ENCODE data around the gene ERP44. TPM values are rescaled to one million over a fixed set of nuclear protein-coding genes. Genes with fewer than 3 reads are reported as not detected.
A peak's percentile ranks its signal among the peaks of the same experiment; 100 is the strongest.
"Not testable (repeated sequence)": the region's sequence is repeated elsewhere in the genome, so short reads cannot be mapped to it uniquely, and the experiment has no call there.

Gene ERP44
- polyA plus RNA-seq, 3 donors: 18.4 to 74.0 (median 66.3) TPM

DNA sequence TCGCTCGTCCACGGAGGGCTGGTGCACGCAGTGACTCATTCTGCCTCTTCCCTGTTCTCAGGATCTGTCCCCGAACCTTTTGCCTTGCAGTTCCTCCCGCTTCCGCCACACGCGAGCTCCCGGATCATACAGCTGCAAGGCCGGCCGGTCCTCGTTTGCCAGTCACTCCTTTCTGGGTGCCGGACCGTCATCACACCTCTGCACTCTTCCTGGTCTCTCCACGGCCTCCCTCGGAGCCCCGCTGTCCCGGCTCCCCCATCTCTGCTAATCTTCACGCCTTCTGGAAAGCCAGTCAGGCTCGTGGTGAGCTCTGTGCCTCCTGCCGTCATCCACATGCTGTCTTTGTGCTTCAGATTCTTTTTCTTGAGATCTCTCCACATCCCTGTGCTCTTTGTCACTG lies 100.5 kb downstream of the ERP44 start:
- WGBS (ENCODE audit: insufficient coverage): 96% methylated on average over 22 of the region's 22 CpGs

DNA sequence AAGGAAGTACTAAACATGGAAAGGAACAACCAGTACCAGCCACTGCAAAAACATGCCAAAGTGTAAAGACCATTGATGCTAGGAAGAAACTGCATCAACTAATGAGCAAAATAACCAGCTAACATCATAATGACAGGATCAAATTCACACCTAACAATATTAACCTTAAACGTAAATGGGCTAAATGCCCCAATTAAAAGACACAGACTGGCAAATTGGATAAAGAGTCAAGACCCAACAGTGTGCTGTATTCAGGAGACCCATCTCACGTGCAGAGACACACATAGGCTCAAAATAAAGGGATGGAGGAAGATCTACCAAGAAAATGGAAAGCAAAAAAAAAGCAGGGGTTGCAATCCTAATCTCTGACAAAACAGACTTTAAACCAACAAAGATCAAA lies 108.3 kb downstream of the ERP44 start:
- H3K4me1 ChIP-seq (ENCODE audit: control insufficient read depth in 1 of 2, insufficient read depth in 2 of 2, low read length in 2 of 2); H3K27me3 ChIP-seq (ENCODE audit: control insufficient read depth in 2 of 2, insufficient read depth in 2 of 2, low read length in 2 of 2); H3K4me2 ChIP-seq (replicated peaks; ENCODE audit: extremely low read depth, low read length, poor library complexity, severe bottlenecking); H3K27me3 Mint-ChIP-seq (ENCODE audit: low read depth in 3 of 3); H3K79me2 ChIP-seq (ENCODE audit: insufficient read depth, low read length); H3K9me3 ChIP-seq (replicated peaks in 1 of 2; ENCODE audit: control insufficient read depth in 1 of 2, insufficient read depth in 1 of 2, low read length in 2 of 2); DNase-seq; H2AFZ ChIP-seq (ENCODE audit: insufficient read depth, low read depth, low read length, poor library complexity, severe bottlenecking); intact Hi-C loops (cut with micrococcal nuclease); H3K27ac ChIP-seq (ENCODE audit: low read depth in 1 of 2, low read length in 2 of 2); H3K9ac ChIP-seq (ENCODE audit: insufficient read depth, low read length, poor library complexity, severe bottlenecking); H3K27ac Mint-ChIP-seq; H3K4me1 Mint-ChIP-seq; H3K4me3 Mint-ChIP-seq; H3K4me3 ChIP-seq (replicated peaks in 1 of 3; ENCODE audit: low read depth in 2 of 3, low read length in 3 of 3): not testable (repeated sequence)
- Histone ChIP-seq H3K36me3 (replicated peaks in 1 of 2; ENCODE audit: control insufficient read depth in 1 of 2, insufficient read depth in 2 of 2, low read length in 2 of 2) (peaks cover 0 to 29% of the 10 kb centered on the region in 2 donors), H4K20me1 (ENCODE audit: insufficient read depth, low read length) (peaks cover 12% of the 10 kb centered on the region)
- H3K36me3 Mint-ChIP-seq: peaks cover 50 to 51% of the 10 kb centered on the region in 2 donors
- peaks cover 8 to 32% (median 13%) of the 10 kb centered on the region in 7 donors for H3K9me3 Mint-ChIP-seq
- no CpG with 5 or more reads among the region's 2 CpGs for WGBS (ENCODE audit: insufficient coverage)

More for the DNA sequence above, 100.5 kb downstream of the ERP44 start:
- intact Hi-C loops (cut with micrococcal nuclease): no loop called here
- Histone ChIP-seq H4K20me1 (ENCODE audit: insufficient read depth, low read length) (no peaks in the 10 kb centered on the region), H3K4me1 (ENCODE audit: control insufficient read depth in 1 of 2, insufficient read depth in 2 of 2, low read length in 2 of 2) (no peaks in the 10 kb centered on the region), H3K79me2 (ENCODE audit: insufficient read depth, low read length) (no peaks in the 10 kb centered on the region), H3K27ac (ENCODE audit: low read depth in 1 of 2, low read length in 2 of 2) (no peak overlapping the region), H3K9ac (ENCODE audit: insufficient read depth, low read length, poor library complexity, severe bottlenecking) (no peak overlapping the region), H3K36me3 (replicated peaks in 1 of 2; ENCODE audit: control insufficient read depth in 1 of 2, insufficient read depth in 2 of 2, low read length in 2 of 2) (peaks cover 14 to 60% of the 10 kb centered on the region in 2 donors), H3K9me3 (replicated peaks in 1 of 2; ENCODE audit: control insufficient read depth in 1 of 2, insufficient read depth in 1 of 2, low read length in 2 of 2) (peaks cover under 1 to 2% of the 10 kb centered on the region in 2 donors), H3K4me3 (replicated peaks in 1 of 3; ENCODE audit: low read depth in 2 of 3, low read length in 3 of 3) (no peak overlapping the region), H2AFZ (ENCODE audit: insufficient read depth, low read depth, low read length, poor library complexity, severe bottlenecking) (no peak overlapping the region), H3K4me2 (replicated peaks; ENCODE audit: extremely low read depth, low read length, poor library complexity, severe bottlenecking) (no peak overlapping the region), H3K27me3 (ENCODE audit: control insufficient read depth in 2 of 2, insufficient read depth in 2 of 2, low read length in 2 of 2) (no peaks in the 10 kb centered on the region)
- DNase-seq: no peak
- H3K27me3 Mint-ChIP-seq (ENCODE audit: low read depth in 3 of 3): peaks cover 0 to 2% (median 0%) of the 10 kb centered on the region in 3 donors
- H3K27ac Mint-ChIP-seq: peak overlapping the region in 3 of 7 donors; percentile 27 to 52 (median 42)
- peaks cover 0 to 11% (median 5%) of the 10 kb centered on the region in 7 donors for H3K9me3 Mint-ChIP-seq
- no peaks in the 10 kb centered on the region for H3K4me1 Mint-ChIP-seq
- TF ChIP-seq CTCF (IDR thresholded peaks at IDR 0.05): no peak
- no peak overlapping the region for H3K4me3 Mint-ChIP-seq
- peaks cover 45 to 64% of the 10 kb centered on the region in 2 donors for H3K36me3 Mint-ChIP-seq

All from CD14-positive monocyte (primary cell).